Retinal pigment epithelial cell (primary cell): ENCODE measurements around the gene ST6GALNAC3.
"Not testable (repeated sequence)": the region's sequence is repeated elsewhere in the genome, so short reads cannot be mapped to it uniquely, and the experiment has no call there.

Experiments used
- DNase-seq: peaks from one replicate; pipeline ENCODE4 v3.0.0-alpha.2; 2010; ENCODE audit warnings: low read depth
- H3K4me3 ChIP-seq: 2 replicates; pipeline ENCODE4 v1.5.1; 2011; ENCODE audit warnings: mild to moderate bottlenecking, low read length, control low read depth, moderate library complexity
- TF ChIP-seq, protein P1 (sequence below): conservative IDR thresholded peaks from 2 replicates; pipeline ENCODE4 v1.5.1; 2011; ENCODE audit warnings: low read depth, low read length, control low read depth, inconsistent platforms

ST6GALNAC3 gene

DNA sequence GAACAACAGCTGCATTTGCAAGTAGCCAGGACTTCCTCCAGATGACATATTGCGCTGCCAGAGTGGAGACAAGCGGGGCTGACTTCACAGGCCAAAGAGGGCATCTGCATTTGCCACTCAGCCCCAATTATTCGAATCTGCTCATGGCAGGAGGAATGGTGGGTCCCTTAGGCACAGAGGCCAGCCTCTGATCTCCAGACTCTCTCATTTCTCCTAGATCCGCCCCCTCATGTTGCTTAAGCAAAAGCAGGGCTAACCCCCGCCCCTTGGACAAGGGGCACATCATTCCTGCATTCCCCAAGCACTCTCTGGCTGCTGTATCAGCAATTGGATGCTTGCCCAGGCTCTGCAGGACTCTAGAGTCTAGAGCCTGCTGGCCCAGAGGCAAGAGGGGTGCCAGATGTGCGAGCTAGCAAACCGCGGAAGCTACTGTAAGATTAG is 262.4 kb downstream of the ST6GALNAC3 start:
- no peak overlapping the region for H3K4me3 ChIP-seq
- no peak for DNase-seq
- TF ChIP-seq, protein P1, sequence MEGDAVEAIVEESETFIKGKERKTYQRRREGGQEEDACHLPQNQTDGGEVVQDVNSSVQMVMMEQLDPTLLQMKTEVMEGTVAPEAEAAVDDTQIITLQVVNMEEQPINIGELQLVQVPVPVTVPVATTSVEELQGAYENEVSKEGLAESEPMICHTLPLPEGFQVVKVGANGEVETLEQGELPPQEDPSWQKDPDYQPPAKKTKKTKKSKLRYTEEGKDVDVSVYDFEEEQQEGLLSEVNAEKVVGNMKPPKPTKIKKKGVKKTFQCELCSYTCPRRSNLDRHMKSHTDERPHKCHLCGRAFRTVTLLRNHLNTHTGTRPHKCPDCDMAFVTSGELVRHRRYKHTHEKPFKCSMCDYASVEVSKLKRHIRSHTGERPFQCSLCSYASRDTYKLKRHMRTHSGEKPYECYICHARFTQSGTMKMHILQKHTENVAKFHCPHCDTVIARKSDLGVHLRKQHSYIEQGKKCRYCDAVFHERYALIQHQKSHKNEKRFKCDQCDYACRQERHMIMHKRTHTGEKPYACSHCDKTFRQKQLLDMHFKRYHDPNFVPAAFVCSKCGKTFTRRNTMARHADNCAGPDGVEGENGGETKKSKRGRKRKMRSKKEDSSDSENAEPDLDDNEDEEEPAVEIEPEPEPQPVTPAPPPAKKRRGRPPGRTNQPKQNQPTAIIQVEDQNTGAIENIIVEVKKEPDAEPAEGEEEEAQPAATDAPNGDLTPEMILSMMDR, result no peak

DNA sequence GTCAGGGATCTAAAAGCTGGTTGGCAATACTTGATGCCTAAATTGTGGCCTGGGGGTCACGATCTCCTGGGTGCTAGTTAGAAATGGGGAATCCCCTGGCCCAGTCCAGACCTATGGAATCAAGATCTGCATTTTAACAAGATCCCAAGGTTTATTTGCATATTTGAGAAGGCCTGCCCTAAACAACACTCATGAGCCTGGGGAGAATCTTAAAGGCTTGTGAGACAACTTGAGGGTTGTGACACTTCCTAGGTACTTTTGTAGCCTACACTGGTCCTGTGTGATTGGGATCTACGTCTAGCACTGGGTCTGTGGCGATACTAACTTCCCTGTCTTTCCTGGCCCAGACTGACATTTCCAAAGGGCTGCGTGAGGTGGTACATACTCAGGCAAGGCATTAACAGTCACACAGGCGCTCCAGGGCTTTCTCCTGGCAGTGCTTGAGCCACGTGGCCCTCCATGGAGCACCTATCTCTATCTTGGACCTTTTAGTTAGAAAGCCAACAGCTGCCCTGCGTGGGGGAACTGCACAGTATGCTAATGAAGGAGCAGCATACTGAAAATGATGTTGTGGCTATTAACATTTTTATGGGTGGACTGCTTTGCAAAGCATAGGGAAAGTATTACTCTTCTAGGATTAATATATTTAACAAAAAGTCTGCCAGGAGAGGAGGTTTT is 263.1 kb downstream of the ST6GALNAC3 start:
- no peak for DNase-seq
- no peak overlapping the region for H3K4me3 ChIP-seq
- TF ChIP-seq, protein P1, result no peak

DNA sequence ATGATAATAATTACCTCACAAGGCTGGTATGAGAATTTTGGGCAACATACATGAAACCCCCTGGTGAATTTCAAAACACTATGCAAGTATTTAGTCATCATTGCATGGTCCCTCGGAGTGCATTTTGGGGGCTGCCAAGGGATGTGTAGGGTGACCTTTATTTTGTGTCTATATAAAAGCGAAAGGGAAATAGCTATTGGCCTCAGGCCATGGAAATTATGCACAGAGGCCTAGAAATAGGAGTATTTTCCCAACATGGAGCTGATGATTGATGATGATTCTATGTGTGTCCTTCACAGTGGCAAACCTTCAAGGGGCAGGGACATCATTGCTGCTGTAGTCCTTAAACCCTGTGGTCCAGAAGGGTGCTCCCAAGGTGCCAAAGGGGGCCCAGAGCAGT is 265.5 kb downstream of the ST6GALNAC3 start:
- TF ChIP-seq, protein P1, result no peak
- H3K4me3 ChIP-seq, result no peak overlapping the region
- no peak for DNase-seq

DNA sequence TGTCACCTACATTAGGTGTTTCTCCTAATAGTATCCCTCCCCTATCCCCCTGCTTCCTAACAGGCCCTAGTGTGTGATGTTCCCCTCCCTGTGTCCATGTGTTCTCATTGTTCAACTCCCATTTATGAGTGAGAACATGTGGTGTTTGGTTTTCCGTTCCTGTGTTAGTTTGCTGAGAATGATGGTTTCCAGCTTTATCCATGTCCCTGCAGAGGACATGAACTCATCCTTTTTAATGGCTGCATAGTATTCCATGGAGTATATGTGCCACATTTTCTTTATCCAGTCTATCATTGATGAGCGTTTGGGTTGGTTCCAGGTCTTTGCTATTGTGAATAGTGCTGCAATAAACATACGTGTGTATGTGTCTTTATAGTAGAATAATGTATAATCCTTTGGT is 267.3 kb downstream of the ST6GALNAC3 start:
- DNase-seq, H3K4me3 ChIP-seq: not testable (repeated sequence)

DNA sequence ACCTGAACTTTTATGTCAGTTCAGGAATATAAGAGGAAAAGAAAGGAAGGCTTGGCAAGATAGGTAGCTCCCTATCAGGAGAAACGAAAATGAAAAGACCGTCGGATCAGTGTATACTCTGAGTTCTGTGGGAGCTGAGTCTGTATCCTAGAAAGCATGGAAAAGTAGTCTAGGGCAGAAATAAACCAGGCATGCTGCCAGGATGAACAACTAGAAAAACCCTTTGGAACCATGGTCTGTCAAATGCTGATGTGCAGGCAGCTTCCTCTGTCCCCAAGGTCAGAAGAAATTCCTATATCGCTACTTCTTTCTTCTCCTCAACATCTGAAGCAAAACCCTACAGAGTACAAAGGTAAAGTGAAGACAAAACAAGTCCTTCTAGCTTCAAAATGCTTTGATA is 268.8 kb downstream of the ST6GALNAC3 start:
- TF ChIP-seq, protein P1, result no peak
- DNase-seq, result no peak
- H3K4me3 ChIP-seq, result no peak overlapping the region

DNA sequence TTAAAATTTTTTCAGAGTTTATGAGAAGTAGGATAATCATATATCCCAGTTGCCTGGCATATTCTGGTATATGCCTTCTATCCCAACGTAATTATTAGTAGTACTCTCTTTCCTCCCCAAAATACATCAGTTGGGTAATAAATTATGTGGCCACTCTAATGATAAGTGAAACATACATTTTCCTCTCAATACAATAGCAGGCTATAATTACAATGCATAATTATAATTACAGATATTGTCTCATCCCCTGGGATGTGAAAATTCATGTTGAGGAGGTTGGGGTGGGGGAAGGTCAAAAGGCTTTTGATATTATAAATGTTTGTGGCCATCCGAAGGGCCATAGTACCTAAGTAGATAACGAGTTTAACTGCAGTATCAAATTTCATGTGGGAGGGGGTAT is 277.1 kb downstream of the ST6GALNAC3 start:
- H3K4me3 ChIP-seq, result no peak overlapping the region
- DNase-seq, result no peak
- TF ChIP-seq, protein P1, result no peak

DNA sequence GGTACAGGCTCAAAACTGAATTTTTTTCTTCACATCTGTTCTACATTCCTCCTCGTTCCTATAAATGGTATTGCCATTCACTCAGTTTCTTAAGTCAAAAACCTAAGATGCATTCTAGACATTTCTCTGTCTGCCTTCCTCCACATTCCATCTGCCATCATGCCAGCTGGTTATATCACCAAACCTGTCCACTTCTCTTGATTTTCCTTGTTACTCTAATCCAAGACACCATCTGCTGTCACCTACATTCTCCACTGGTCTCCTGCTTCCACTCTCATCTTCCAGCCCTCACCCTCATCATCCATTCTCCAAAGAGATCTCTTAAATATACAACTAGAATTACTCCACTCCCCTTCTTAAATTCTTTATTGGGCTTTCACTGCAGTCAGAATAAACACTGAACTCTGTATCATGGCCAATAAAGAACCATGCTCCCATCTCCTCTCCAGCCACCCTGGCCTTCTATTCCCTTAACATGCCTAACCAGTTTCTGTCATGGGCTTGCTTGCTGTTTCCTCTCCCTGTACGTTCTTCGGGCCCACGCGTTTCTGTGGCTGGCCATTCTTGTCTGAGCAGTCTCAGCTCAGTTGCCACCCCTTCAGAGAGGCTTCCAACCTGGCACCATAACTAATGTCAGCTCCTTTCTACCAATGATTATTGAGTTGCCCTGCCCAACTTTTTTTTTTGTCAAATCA is 278.3 kb downstream of the ST6GALNAC3 start:
- TF ChIP-seq, protein P1, result no peak
- H3K4me3 ChIP-seq, result no peak overlapping the region
- DNase-seq, result no peak
